Chondrocyte (in vitro differentiated cells): ENCODE results near the gene RNF40. TPM values are rescaled to one million over a fixed set of nuclear protein-coding genes. Genes with fewer than 3 reads are reported as not detected.
"Not testable (repeated sequence)": the region's sequence is repeated elsewhere in the genome, so short reads cannot be mapped to it uniquely, and the experiment has no call there.

Experiments
- DNase-seq: peaks from one replicate; pipeline ENCODE4 v3.0.0; 2021; ENCODE audit warnings: mixed read lengths, low spot score
- H3K27ac Mint-ChIP-seq: one replicate; pipeline ENCODE4 v1.8.0; 2021; ENCODE audit warnings: mild to moderate bottlenecking, moderate library complexity, mixed read lengths; ENCODE audit not compliant: unreplicated experiment
- H3K27me3 Mint-ChIP-seq: 2 replicates; pipeline ENCODE4 v1.8.0; 2021; ENCODE audit warnings: low read depth, mixed read lengths
- H3K36me3 Mint-ChIP-seq: 2 replicates; pipeline ENCODE4 v1.8.0; 2021; ENCODE audit warnings: low read depth, mixed read lengths
- H3K4me1 Mint-ChIP-seq: 2 replicates; pipeline ENCODE4 v1.8.0; 2021; ENCODE audit warnings: low read depth, mild to moderate bottlenecking, mixed read lengths
- H3K4me3 Mint-ChIP-seq: one replicate; pipeline ENCODE4 v1.8.0; 2021; ENCODE audit warnings: mild to moderate bottlenecking, moderate library complexity, mixed read lengths; ENCODE audit not compliant: unreplicated experiment
- H3K9me3 Mint-ChIP-seq: 2 replicates; pipeline ENCODE4 v1.8.0; 2021; ENCODE audit warnings: low read depth, mixed read lengths
- CTCF ChIP-seq: fragments of 200-600 bp; sonication (generic); IDR thresholded peaks from 2 replicates; pipeline ENCODE4 v1.5.0; 2021; ENCODE audit warnings: antibody characterized with exemption, mild to moderate bottlenecking, moderate library complexity
- total RNA-seq: library from RNA; stranded (reverse); gene quantifications from 3 replicates; pipeline ENCODE4 v1.2.1, GENCODE V29; 2021

The RNF40 gene
- total RNA-seq, 1 donor from 2014 or later: 71.1 TPM

GRCh38 chr16:30820952-30821421 lies 58.9 kb downstream of the RNF40 start:
- Mint-ChIP-seq H3K4me1 (no peaks in the 10 kb centered on the region), H3K27me3 (no peaks in the 10 kb centered on the region), H3K9me3 (peaks cover 4% of the 10 kb centered on the region), H3K36me3 (no peaks in the 10 kb centered on the region), H3K27ac (no peak overlapping the region), H3K4me3 (no peak overlapping the region)
- DNase-seq: peak; percentile 80
- no peak for TF ChIP-seq CTCF

GRCh38 chr16:30821441-30821840 lies 59.3 kb downstream of the RNF40 start:
- H3K27me3 Mint-ChIP-seq, H3K27ac Mint-ChIP-seq, H3K9me3 Mint-ChIP-seq, DNase-seq, H3K36me3 Mint-ChIP-seq, H3K4me1 Mint-ChIP-seq, H3K4me3 Mint-ChIP-seq: not testable (repeated sequence)

- Mint-ChIP-seq H3K36me3 (no peaks in the 10 kb centered on the region), H3K4me1 (no peaks in the 10 kb centered on the region), H3K4me3 (no peak overlapping the region), H3K27me3 (no peaks in the 10 kb centered on the region), H3K9me3 (peaks cover 4% of the 10 kb centered on the region), H3K27ac (no peak overlapping the region)
- TF ChIP-seq CTCF: no peak
- no peak for DNase-seq
Measured at GRCh38 chr16:30821891-30822290, 59.8 kb downstream of the RNF40 start.

Other genes starting within 250 kb of the RNF40 start
- gene ZNF768, start 235.8 kb upstream of the RNF40 start, total RNA-seq: 27.6 to 30.0 TPM (median 28.6 TPM) in 3 replicates
- 3.5 to 6.7 TPM (median 6.7 TPM) in 3 replicates for gene ZNF747, start 227.5 kb upstream of the RNF40 start, total RNA-seq
- 8.3 to 11.1 TPM (median 8.6 TPM) in 3 replicates for gene ZNF764, start 203.9 kb upstream of the RNF40 start, total RNA-seq
- gene ZNF688, start 190.6 kb upstream of the RNF40 start, total RNA-seq: 11.7 to 15.0 TPM (median 13.7 TPM) in 3 replicates
- gene ZNF785, start 176.6 kb upstream of the RNF40 start, total RNA-seq: 17.0 to 20.2 TPM (median 17.7 TPM) in 3 replicates
- gene ZNF689, start 151.9 kb upstream of the RNF40 start, total RNA-seq: 5.9 to 8.5 TPM (median 7.1 TPM) in 3 replicates
- 33.5 to 46.9 TPM (median 42.0 TPM) in 3 replicates for gene PRR14, start 111.4 kb upstream of the RNF40 start, total RNA-seq
- gene FBRS, start 103.9 kb upstream of the RNF40 start, total RNA-seq: 49.9 to 54.5 TPM (median 52.8 TPM) in 3 replicates
- 49.2 to 63.9 TPM (median 52.5 TPM) in 3 replicates for gene SRCAP, start 63.2 kb upstream of the RNF40 start, total RNA-seq
- gene PHKG2, start 13.9 kb upstream of the RNF40 start, total RNA-seq: 18.8 to 28.1 TPM (median 19.0 TPM) in 3 replicates
- gene CFAP119, start 260 bp upstream of the RNF40 start, total RNA-seq: 6.3 to 10.0 TPM (median 7.1 TPM) in 3 replicates
- gene ZNF629, start 24.9 kb downstream of the RNF40 start, total RNA-seq: 18.8 to 20.2 TPM (median 18.9 TPM) in 3 replicates
- gene BCL7C, start 131.8 kb downstream of the RNF40 start, total RNA-seq: 34.6 to 37.5 TPM (median 37.3 TPM) in 3 replicates
- gene CTF1, start 134.3 kb downstream of the RNF40 start, total RNA-seq: 3.7 to 5.7 TPM (median 4.2 TPM) in 3 replicates
- 19.4 to 21.5 TPM (median 20.5 TPM) in 3 replicates for gene FBXL19, start 161.2 kb downstream of the RNF40 start, total RNA-seq
- gene ORAI3, start 186.7 kb downstream of the RNF40 start, total RNA-seq: 10.3 to 16.0 TPM (median 15.6 TPM) in 3 replicates
- 15.0 to 18.0 TPM (median 15.8 TPM) in 3 replicates for gene SETD1A, start 195.4 kb downstream of the RNF40 start, total RNA-seq
- gene HSD3B7, start 222.9 kb downstream of the RNF40 start, total RNA-seq: 10.8 to 12.4 TPM (median 12.3 TPM) in 3 replicates
- 1.4 to 4.0 TPM (median 1.7 TPM) in 3 replicates for gene STX1B, start 248.3 kb downstream of the RNF40 start, total RNA-seq